Tibial artery (tissue), 4 donors: ENCODE measurements around the gene MAP3K10.

Experiments
- DNase-seq, 2 donors: peaks; one replicate each; pipeline ENCODE4 v3.0.0-alpha.2; 2019
- H3K27ac ChIP-seq, 2 donors: fragments of 200-600 bp; sonication (generic) in 1 of 2; 1 replicate in 1 of 2; 2 replicates in 1 of 2; pipeline ENCODE4 v1.5.1; 2018 to 2019; ENCODE audit warnings: mild to moderate bottlenecking in 1 of 2
- H3K27me3 ChIP-seq, 2 donors: fragments of 200-600 bp; sonication (generic) in 1 of 2; one replicate each; pipeline versions ENCODE4 v1.5.1 to v1.6.0; 2016 to 2019
- H3K36me3 ChIP-seq, 3 donors: fragments of 200-600 bp; sonication (generic) in 2 of 3; one replicate each; pipeline ENCODE4 v1.5.1; 2016 to 2019; ENCODE audit warnings: mild to moderate bottlenecking in 2 of 3
- H3K4me1 ChIP-seq, 4 donors: fragments of 200-600 bp; sonication (generic) in 2 of 4; 1 replicate in 3 of 4; 2 replicates in 1 of 4; pipeline ENCODE4 v1.5.1; 2016 to 2019
- H3K4me3 ChIP-seq, 2 donors: fragments of 200-600 bp; sonication (generic) in 1 of 2; 1 replicate in 1 of 2; 2 replicates in 1 of 2; pipeline ENCODE4 v1.5.1; 2018 to 2019; ENCODE audit warnings: mild to moderate bottlenecking in 2 of 2
- H3K9me3 ChIP-seq, 3 donors: fragments of 200-600 bp; sonication (generic) in 1 of 3; one replicate each; pipeline ENCODE4 v1.5.1; 2016 to 2019
- CTCF ChIP-seq, 2 experiments: fragments of 200-600 bp in 1 of 2; fragments of 450-650 bp in 1 of 2; IDR thresholded peaks; one replicate each; pipeline ENCODE4 v1.5.1; 2017 to 2019; ENCODE audit warnings: antibody characterized with exemption in 2 of 2, mild to moderate bottlenecking in 1 of 2, moderate library complexity in 1 of 2
- intact Hi-C: fragments of 100-400 bp; cut with DNase I; formaldehyde crosslinking; loops from one replicate; pipeline ENCODE4 v1.15.0; 2023; ENCODE audit warnings: low total_unique reads

MAP3K10 gene

GRCh38 chr19:40233811-40234389 lies 42.7 kb downstream of the MAP3K10 start:
- peaks cover 0 to 14% (median 3%) of the 10 kb centered on the region in 4 donors for H3K4me1 ChIP-seq
- no peak overlapping the region for H3K4me3 ChIP-seq
- H3K27ac ChIP-seq: no peak overlapping the region
- no peaks in the 10 kb centered on the region for H3K27me3 ChIP-seq
- H3K9me3 ChIP-seq: no peaks in the 10 kb centered on the region
- peaks cover 45 to 66% (median 65%) of the 10 kb centered on the region in 3 donors for H3K36me3 ChIP-seq
- intact Hi-C loops: no loop called here
- no peak for DNase-seq
- no peak for TF ChIP-seq CTCF (IDR thresholded peaks at IDR 0.05)

- peaks cover 0 to 7% (median 2%) of the 10 kb centered on the region in 4 donors for H3K4me1 ChIP-seq
- H3K27me3 ChIP-seq: no peaks in the 10 kb centered on the region
- H3K27ac ChIP-seq: no peak overlapping the region
- no peak overlapping the region for H3K4me3 ChIP-seq
- TF ChIP-seq CTCF (IDR thresholded peaks at IDR 0.05): no peak
- no peaks in the 10 kb centered on the region for H3K9me3 ChIP-seq
- intact Hi-C loops: no loop called here
- H3K36me3 ChIP-seq: peaks cover 50 to 74% (median 72%) of the 10 kb centered on the region in 3 donors
- no peak for DNase-seq
Observed at GRCh38 chr19:40234429-40235237, 43.4 kb downstream of the MAP3K10 start.

GRCh38 chr19:40235238-40236025 lies 44.2 kb downstream of the MAP3K10 start:
- Histone ChIP-seq H3K27ac (no peak overlapping the region), H3K4me3 (no peak overlapping the region), H3K27me3 (no peaks in the 10 kb centered on the region), H3K4me1 (peaks cover 0 to 3% (median 0%) of the 10 kb centered on the region in 4 donors), H3K9me3 (no peaks in the 10 kb centered on the region), H3K36me3 (peaks cover 58 to 82% (median 80%) of the 10 kb centered on the region in 3 donors)
- TF ChIP-seq CTCF (IDR thresholded peaks at IDR 0.05): no peak
- peak in 1 of 2 donors; percentile 57 for DNase-seq
- intact Hi-C loops: no loop called here

- no peaks in the 10 kb centered on the region for H3K4me1 ChIP-seq
- no peaks in the 10 kb centered on the region for H3K27me3 ChIP-seq
- intact Hi-C loops: no loop called here
- H3K9me3 ChIP-seq: no peaks in the 10 kb centered on the region
- no peak overlapping the region for H3K27ac ChIP-seq
- no peak for DNase-seq
- peaks cover 62 to 87% (median 86%) of the 10 kb centered on the region in 3 donors for H3K36me3 ChIP-seq
- TF ChIP-seq CTCF (IDR thresholded peaks at IDR 0.05): no peak
- H3K4me3 ChIP-seq: no peak overlapping the region
Observed at GRCh38 chr19:40236026-40236355, 44.8 kb downstream of the MAP3K10 start.

GRCh38 chr19:40236366-40236765 lies 45.1 kb downstream of the MAP3K10 start:
- intact Hi-C loops: no loop called here
- H3K27ac ChIP-seq: no peak overlapping the region
- H3K36me3 ChIP-seq: peaks cover 65 to 91% (median 88%) of the 10 kb centered on the region in 3 donors
- H3K4me1 ChIP-seq: no peaks in the 10 kb centered on the region
- no peak for TF ChIP-seq CTCF (IDR thresholded peaks at IDR 0.05)
- no peaks in the 10 kb centered on the region for H3K9me3 ChIP-seq
- no peak overlapping the region for H3K4me3 ChIP-seq
- DNase-seq: no peak
- H3K27me3 ChIP-seq: no peaks in the 10 kb centered on the region
